Hepatocyte (in vitro differentiated cells): ENCODE results near the gene XXYLT1.

Source experiments
- CTCF ChIP-seq: fragments of 200-600 bp; sonication (generic); IDR thresholded peaks from 2 replicates; pipeline ENCODE4 v1.5.1; 2016; ENCODE audit warnings: antibody characterized with exemption, mild to moderate bottlenecking; ENCODE audit not compliant: poor library complexity
- EZH2 ChIP-seq: fragments of 200-600 bp; sonication (generic); IDR thresholded peaks from 2 replicates; pipeline ENCODE4 v1.6.1; 2016; ENCODE audit warnings: antibody characterized with exemption, mild to moderate bottlenecking, borderline replicate concordance

- TF ChIP-seq CTCF = no peak
- TF ChIP-seq EZH2 = no peak
These were observed 51.4 kb downstream of the XXYLT1 start for GRCh38 chr3:195219351-195220230.
